ENCODE measurements around the gene TET1. TPM values are rescaled to one million over a fixed set of nuclear protein-coding genes. Genes with fewer than 3 reads are reported as not detected.
"Not testable (repeated sequence)": the region's sequence is repeated elsewhere in the genome, so short reads cannot be mapped to it uniquely, and the experiment has no call there.

TET1 gene
- 10 to 100 TPM in 1 of 4 donors, 1 to 10 TPM in 3; 3.5 to 40.3 (median 7.1) TPM for total RNA-seq

DNA sequence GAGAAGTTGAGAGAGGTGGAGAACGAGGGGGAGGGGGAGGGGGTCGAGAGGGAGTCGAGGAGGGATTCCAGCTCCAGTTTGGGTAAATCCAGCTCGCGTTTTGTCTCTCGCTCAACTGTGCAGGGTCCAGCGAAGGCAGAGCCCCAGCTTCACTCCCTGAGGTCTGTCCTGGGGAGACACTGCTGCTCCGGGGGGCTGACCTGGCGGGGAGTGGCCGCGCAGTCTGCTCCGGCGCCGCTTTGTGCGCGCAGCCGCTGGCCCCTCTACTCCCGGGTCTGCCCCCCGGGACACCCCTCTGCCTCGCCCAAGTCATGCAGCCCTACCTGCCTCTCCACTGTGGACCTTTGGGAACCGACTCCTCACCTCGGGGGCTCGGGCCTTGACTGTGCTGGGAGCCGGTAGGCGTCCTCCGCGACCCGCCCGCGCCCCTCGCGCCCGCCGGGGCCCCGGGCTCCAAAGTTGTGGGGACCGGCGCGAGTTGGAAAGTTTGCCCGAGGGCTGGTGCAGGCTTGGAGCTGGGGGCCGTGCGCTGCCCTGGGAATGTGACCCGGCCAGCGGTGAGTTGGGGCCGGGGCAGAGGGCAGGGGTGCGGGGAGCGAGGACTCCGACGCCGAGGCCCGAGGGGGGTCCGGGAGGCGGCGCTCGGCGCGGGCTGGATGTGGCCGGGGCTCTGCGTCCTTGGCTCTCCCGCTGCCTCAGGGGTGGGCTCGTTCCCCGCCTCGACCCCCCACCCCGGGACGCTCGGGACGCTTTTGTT lies at the start of gene TET1:
Gene TET1, plus strand, starts transcription at position 152 of the 757 bp plus-strand sequence. CDS start 12,002 bp downstream, outside the sequence.
- no peaks in the 10 kb centered on the region for H3K27me3 ChIP-seq
- DNase-seq: peak; percentile 63 to 69
- H3K4me1 ChIP-seq: no peaks in the 10 kb centered on the region
- H3K36me3 ChIP-seq: no peaks in the 10 kb centered on the region
- peak within 1 kb of the TSS; percentile 54 to 70 for H3K4me3 ChIP-seq
- peak within 1 kb of the TSS; percentile 59 to 65 for H3K27ac ChIP-seq
- H3K9me3 ChIP-seq: no peaks in the 10 kb centered on the region
- intact Hi-C loops (cut with DNase I; ENCODE audit: low total_unique reads): no loop called here
- TF ChIP-seq CTCF (IDR thresholded peaks at IDR 0.05) (no peak), POLR2A (IDR thresholded peaks at IDR 0.05) (peak in 1 of 2 donors; percentile 58)

GRCh38 chr10:68516216-68516615 lies 43.9 kb upstream of the TET1 start:
- DNase-seq; H3K4me1 ChIP-seq; H3K9me3 ChIP-seq; H3K36me3 ChIP-seq; H3K27ac ChIP-seq; H3K4me3 ChIP-seq; intact Hi-C loops (cut with DNase I; ENCODE audit: low total_unique reads); H3K27me3 ChIP-seq: not testable (repeated sequence)

DNA sequence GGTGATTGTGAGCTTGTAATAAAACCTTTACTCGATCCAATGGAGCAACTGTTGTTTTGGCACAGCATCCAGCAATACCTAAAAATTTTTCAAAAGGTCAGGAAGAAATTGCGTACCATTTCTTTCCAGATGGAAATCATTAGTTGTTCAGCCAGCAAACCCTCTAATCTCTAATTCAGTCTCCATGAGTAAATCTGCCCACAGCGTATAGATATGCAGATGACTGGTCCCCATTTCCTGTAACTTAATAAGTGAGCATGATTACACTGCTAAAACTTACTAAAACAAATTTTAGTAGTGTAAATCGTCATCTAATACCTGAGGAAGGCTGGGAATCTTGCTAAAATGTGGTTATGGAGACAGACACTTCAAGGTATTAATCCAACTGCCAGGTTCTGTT lies 43.4 kb upstream of the TET1 start:
- TF ChIP-seq POLR2A (IDR thresholded peaks at IDR 0.05): no peak
- DNase-seq: no peak
- intact Hi-C loops (cut with DNase I; ENCODE audit: low total_unique reads): no loop called here
- Histone ChIP-seq H3K27me3 (no peaks in the 10 kb centered on the region), H3K36me3 (no peaks in the 10 kb centered on the region), H3K27ac (no peak overlapping the region), H3K9me3 (no peaks in the 10 kb centered on the region), H3K4me1 (no peaks in the 10 kb centered on the region), H3K4me3 (no peak overlapping the region)

DNA sequence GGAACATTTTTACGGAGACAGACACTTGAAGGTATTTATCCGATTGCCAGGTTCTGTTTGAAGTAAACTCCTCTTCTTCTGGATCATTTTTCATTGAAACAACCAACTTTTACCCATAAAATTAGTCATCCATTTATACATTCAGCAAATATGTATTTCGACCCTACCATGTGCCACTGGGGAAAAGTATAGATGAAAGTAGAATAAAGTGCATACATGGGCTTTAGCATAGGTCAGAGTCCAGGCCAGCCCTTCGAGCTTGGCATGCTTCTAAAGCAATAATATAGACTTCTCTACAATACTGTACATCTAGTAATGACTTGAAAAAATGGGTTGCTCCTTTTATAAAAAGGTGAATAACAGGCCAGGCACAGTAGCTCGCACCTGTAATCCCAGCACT lies 42.9 kb upstream of the TET1 start:
- Histone ChIP-seq H3K36me3 (no peaks in the 10 kb centered on the region), H3K4me3 (no peak overlapping the region), H3K27ac (no peak overlapping the region), H3K4me1 (no peaks in the 10 kb centered on the region), H3K27me3 (no peaks in the 10 kb centered on the region), H3K9me3 (no peaks in the 10 kb centered on the region)
- DNase-seq: no peak
- intact Hi-C loops (cut with DNase I; ENCODE audit: low total_unique reads): no loop called here
- TF ChIP-seq CTCF (IDR thresholded peaks at IDR 0.05): no peak
- no peak for TF ChIP-seq POLR2A (IDR thresholded peaks at IDR 0.05)

- H3K4me3 ChIP-seq; H3K27me3 ChIP-seq; H3K4me1 ChIP-seq; H3K27ac ChIP-seq; H3K9me3 ChIP-seq; DNase-seq; intact Hi-C loops (cut with DNase I; ENCODE audit: low total_unique reads); H3K36me3 ChIP-seq: not testable (repeated sequence)
These were observed 41.5 kb upstream of the TET1 start for GRCh38 chr10:68518609-68519008.

GRCh38 chr10:68525490-68526038 lies 34.6 kb upstream of the TET1 start:
- DNase-seq; H3K4me3 ChIP-seq; H3K27me3 ChIP-seq; intact Hi-C loops (cut with DNase I; ENCODE audit: low total_unique reads); H3K36me3 ChIP-seq; H3K4me1 ChIP-seq; H3K9me3 ChIP-seq; H3K27ac ChIP-seq: not testable (repeated sequence)

DNA sequence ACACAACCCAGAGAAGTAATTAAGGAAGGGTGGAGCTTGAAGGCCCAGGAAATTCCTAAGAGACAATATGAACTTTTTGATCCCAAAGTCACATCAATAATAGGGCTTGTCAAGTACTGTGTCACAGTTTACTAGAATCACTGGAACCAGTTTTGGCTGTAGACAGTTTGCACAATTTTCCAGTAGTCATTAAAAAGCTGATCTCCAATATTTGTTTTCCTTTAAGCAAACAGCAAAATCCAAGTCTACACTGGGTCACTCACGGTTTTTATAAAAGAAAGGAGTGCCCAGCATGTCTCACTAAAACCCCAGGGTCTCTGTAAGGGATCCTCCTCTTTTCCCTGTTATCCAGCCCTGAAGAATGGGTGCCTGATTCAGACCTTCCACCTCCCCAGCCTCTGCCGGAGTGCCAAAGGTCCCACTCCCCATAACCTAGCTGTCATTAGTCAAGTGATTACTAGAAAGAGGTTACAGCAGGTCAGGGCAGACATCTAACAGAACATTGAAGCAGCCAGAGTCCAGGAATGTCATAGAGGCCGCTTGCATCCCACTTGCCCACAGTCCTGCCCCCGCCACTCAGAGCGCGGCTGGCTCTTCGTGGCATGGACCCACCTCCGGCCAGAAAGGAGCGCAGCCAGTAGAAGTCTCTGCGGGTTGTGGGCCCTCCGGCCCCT lies 33.4 kb upstream of the TET1 start:
- DNase-seq: no peak
- no peaks in the 10 kb centered on the region for H3K9me3 ChIP-seq
- peak overlapping the region; percentile 91 to 96 for H3K4me3 ChIP-seq
- TF ChIP-seq POLR2A (IDR thresholded peaks at IDR 0.05) (no peak), CTCF (IDR thresholded peaks at IDR 0.05) (no peak)
- intact Hi-C loops (cut with DNase I; ENCODE audit: low total_unique reads): no loop called here
- peak overlapping the region; percentile 94 to 95 for H3K27ac ChIP-seq
- H3K4me1 ChIP-seq: no peaks in the 10 kb centered on the region
- no peaks in the 10 kb centered on the region for H3K36me3 ChIP-seq
- no peaks in the 10 kb centered on the region for H3K27me3 ChIP-seq
